B cell (primary cell): ENCODE measurements around the gene GSTT4. TPM values are rescaled to one million over a fixed set of nuclear protein-coding genes. Genes with fewer than 3 reads are reported as not detected.

Experiments used
- ATAC-seq: fragments of 200-7000 bp; cut with Tn5 transposase; one replicate; pipeline ENCODE4 v1.10.0; 2021; ENCODE audit warnings: low read depth, mild to moderate bottlenecking, moderate number of reproducible peaks, moderate library complexity
- CTCF ChIA-PET: fragments of 350-600 bp; sonication (Branson Sonifier 250); formaldehyde crosslinking; loops from one replicate; lab custom pipeline; 2021; ENCODE audit warnings: antibody characterized with exemption, inconsistent platforms; lab: Charles Lee
- POLR2A ChIA-PET: fragments of 350-600 bp; sonication (Branson Sonifier 250); formaldehyde crosslinking; loops from one replicate; lab custom pipeline; 2021; ENCODE audit warnings: antibody characterized with exemption; lab: Charles Lee
- DNase-seq: peaks from one replicate; pipeline ENCODE4 v3.0.0; 2013
- H2AFZ ChIP-seq: 2 replicates; pipeline ENCODE4 v1.6.1; 2012; ENCODE audit warnings: mild to moderate bottlenecking, low read depth, low read length; ENCODE audit not compliant: insufficient read depth, poor library complexity, severe bottlenecking
- H3K27ac ChIP-seq, 2 donors: 1 replicate in 1 of 2; 2 replicates in 1 of 2; pipeline ENCODE4 v1.5.1; 2012 to 2013; ENCODE audit warnings: low read length in 2 of 2, mild to moderate bottlenecking in 2 of 2, moderate library complexity in 1 of 2
- H3K27me3 ChIP-seq, 4 experiments: fragments of 200-600 bp in 1 of 4; sonication (generic) in 1 of 4; replicated peaks in 1 of 4; 1 replicate in 2 of 4; 2 replicates in 2 of 4; pipeline versions ENCODE4 v1.6.1 to v1.7.0; 2013 to 2016; ENCODE audit warnings: low read length in 3 of 4, mild to moderate bottlenecking in 2 of 4, mixed read lengths in 1 of 4, moderate library complexity in 1 of 4; ENCODE audit not compliant: insufficient read depth in 4 of 4, control insufficient read depth in 3 of 4; ENCODE audit errors: control extremely low read depth in 1 of 4
- H3K36me3 ChIP-seq, 2 experiments: replicated peaks in 1 of 2; 1 replicate in 1 of 2; 2 replicates in 1 of 2; pipeline versions ENCODE4 v1.6.1 to v1.7.1; 2013; ENCODE audit warnings: low read length in 1 of 2; ENCODE audit not compliant: insufficient read depth in 2 of 2, control insufficient read depth in 1 of 2; ENCODE audit errors: control extremely low read depth in 1 of 2, extremely low read depth in 1 of 2
- H3K4me1 ChIP-seq, 2 donors: fragments of 200-600 bp in 1 of 2; sonication (generic) in 1 of 2; 1 replicate in 1 of 2; 2 replicates in 1 of 2; pipeline versions ENCODE4 v1.5.1 to v1.6.1; 2013 to 2017; ENCODE audit warnings: low read length in 2 of 2; ENCODE audit not compliant: control insufficient read depth in 2 of 2, insufficient read depth in 2 of 2
- H3K4me2 ChIP-seq: replicated peaks from 2 replicates; pipeline ENCODE3; 2012; ENCODE audit warnings: mild to moderate bottlenecking, low read depth, low read length; ENCODE audit not compliant: poor library complexity, severe bottlenecking
- H3K4me3 ChIP-seq, 5 experiments: fragments of 200-600 bp in 1 of 5; sonication (generic) in 1 of 5; 1 replicate in 3 of 5; 2 replicates in 2 of 5; pipeline versions ENCODE4 v1.5.1 to v1.7.0; 2011 to 2016; ENCODE audit warnings: low read length in 4 of 5, mild to moderate bottlenecking in 4 of 5, low read depth in 2 of 5, control low read depth in 1 of 5, moderate library complexity in 1 of 5; ENCODE audit not compliant: insufficient read depth in 1 of 5; ENCODE audit errors: control extremely low read depth in 1 of 5, extremely low read depth in 1 of 5
- H3K79me2 ChIP-seq: fragments of 200-600 bp; sonication (generic); one replicate; pipeline ENCODE4 v1.6.0; 2016; ENCODE audit warnings: low read length; ENCODE audit not compliant: control insufficient read depth, insufficient read depth
- H3K9ac ChIP-seq: fragments of 200-600 bp; sonication (generic); 2 replicates; pipeline ENCODE4 v1.6.1; 2017; ENCODE audit warnings: mild to moderate bottlenecking, low read length, moderate library complexity
- H3K9me3 ChIP-seq, 3 donors: one replicate each; pipeline versions ENCODE4 v1.6.1 to v1.7.1; 2013; ENCODE audit warnings: low read length in 2 of 3; ENCODE audit not compliant: control insufficient read depth in 2 of 3, insufficient read depth in 1 of 3; ENCODE audit errors: control extremely low read depth in 1 of 3
- H4K20me1 ChIP-seq: 2 replicates; pipeline ENCODE4 v1.6.0; 2012; ENCODE audit warnings: mild to moderate bottlenecking, low read length; ENCODE audit not compliant: insufficient read depth, control insufficient read depth, poor library complexity, severe bottlenecking
- H3K27ac Mint-ChIP-seq: one replicate; pipeline ENCODE4 v1.8.0; 2021; ENCODE audit warnings: mixed read lengths
- H3K27me3 Mint-ChIP-seq: one replicate; pipeline ENCODE4 v1.8.0; 2021; ENCODE audit warnings: mixed read lengths
- H3K4me1 Mint-ChIP-seq: one replicate; pipeline ENCODE4 v1.8.0; 2021; ENCODE audit warnings: mixed read lengths
- H3K4me3 Mint-ChIP-seq: one replicate; pipeline ENCODE4 v1.8.0; 2021; ENCODE audit warnings: mixed read lengths
- H3K9me3 Mint-ChIP-seq: one replicate; pipeline ENCODE4 v1.8.0; 2022; ENCODE audit warnings: mixed read lengths; ENCODE audit not compliant: insufficient read depth
- CTCF ChIP-seq: fragments of 200-600 bp; IDR thresholded peaks from one replicate; pipeline ENCODE4 v1.8.0; 2022; ENCODE audit warnings: antibody characterized with exemption, mild to moderate bottlenecking
- EZH2 ChIP-seq: IDR thresholded peaks from 2 replicates; pipeline ENCODE4 v1.6.1; 2012; ENCODE audit warnings: borderline replicate concordance, low read depth, mild to moderate bottlenecking, moderate library complexity, low read length; ENCODE audit not compliant: insufficient read depth, poor library complexity, severe bottlenecking
- WGBS: methylation state at CpG from one replicate; pipeline ENCODE4 v1.1.5; 2013; ENCODE audit warnings: missing lambda C conversion rate; ENCODE audit not compliant: insufficient coverage; 5-methylcytosine and 5-hydroxymethylcytosine counted together
- intact Hi-C: fragments of 100-400 bp; cut with micrococcal nuclease; formaldehyde crosslinking; loops from one replicate; pipeline ENCODE4 v1.10.0; 2022
- polyA plus RNA-seq: library from polyadenylated mRNA; depleted of rRNA; stranded (reverse); fragments of >200 nt; gene quantifications from 2 replicates; pipeline ENCODE4 v1.2.3, GENCODE V29; 2012
- total RNA-seq, 2 donors: library from RNA; stranded (reverse); fragments of 120-200 nt in 1 of 2; gene quantifications; 1 replicate in 1 of 2; 2 replicates in 1 of 2; pipeline versions ENCODE4 v1.2.3 to v1.2.4, GENCODE V29; 2013 to 2022

GSTT4 gene
- total and polyA plus RNA-seq, 2 donors (not counting 1 experiment from before 2014, with no cell fraction given), result not detected

GRCh38 chr22:24010018-24010391 lies 4.8 kb upstream of the GSTT4 start:
- Mint-ChIP-seq H3K9me3 (no peaks in the 10 kb centered on the region), H3K27ac (peak overlapping the region; percentile 83), H3K4me1 (peaks cover 26% of the 10 kb centered on the region), H3K27me3 (no peaks in the 10 kb centered on the region), H3K4me3 (peak overlapping the region; percentile 72)
- Histone ChIP-seq H3K9me3 (peaks cover 0 to 3% (median 0%) of the 10 kb centered on the region in 3 donors), H3K27ac (no peak overlapping the region), H3K4me1 (peaks cover 7 to 18% of the 10 kb centered on the region in 2 donors), H3K4me2 (peak overlapping the region; percentile 83), H3K4me3 (no peak overlapping the region), H3K79me2 (peaks cover 12% of the 10 kb centered on the region), H3K27me3 (no peaks in the 10 kb centered on the region), H4K20me1 (no peaks in the 10 kb centered on the region), H3K9ac (no peak overlapping the region), H2AFZ (no peak overlapping the region), H3K36me3 (no peaks in the 10 kb centered on the region)
- no peak for DNase-seq
- ChIA-PET CTCF (interaction anchor here (1.7 to 3.8 kb wide), 3 partner anchors 59 to 165 kb away, joined by 4 to 27 read pairs (median 6); no protein-coding TSS in a partner anchor), POLR2A (no interaction called here)
- WGBS, result 90% methylated on average over 2 of the region's 2 CpGs
- ATAC-seq, result no peak
- TF ChIP-seq EZH2 (no peak), CTCF (no peak)
- intact Hi-C loops, result loop anchor here (2.0 to 10.0 kb wide), 2 partner anchors 225 to 261 kb away; partner anchors contain the start of genes SMARCB1 and SPECC1L

GRCh38 chr22:24009227-24010017 lies 4.2 kb upstream of the GSTT4 start:
- TF ChIP-seq CTCF (no peak), EZH2 (no peak)
- Mint-ChIP-seq H3K27me3 (no peaks in the 10 kb centered on the region), H3K4me3 (no peak overlapping the region), H3K27ac (no peak overlapping the region), H3K9me3 (no peaks in the 10 kb centered on the region), H3K4me1 (peaks cover 23% of the 10 kb centered on the region)
- H3K4me3 ChIP-seq, result no peak overlapping the region
- H3K4me2 ChIP-seq, result no peak overlapping the region
- ATAC-seq (no peak), DNase-seq (no peak)
- peaks cover 7 to 18% of the 10 kb centered on the region in 2 donors for H3K4me1 ChIP-seq
- ChIA-PET POLR2A (no interaction called here), CTCF (interaction anchor here (1.7 to 3.8 kb wide), 3 partner anchors 59 to 166 kb away, joined by 4 to 27 read pairs (median 6); no protein-coding TSS in a partner anchor)
- intact Hi-C loops, result loop anchor here (2.0 to 10.0 kb wide), 2 partner anchors 225 to 261 kb away; partner anchors contain the start of genes SMARCB1 and SPECC1L
- H3K9ac ChIP-seq, result no peak overlapping the region
- no peak overlapping the region for H3K27ac ChIP-seq
- no peak overlapping the region for H2AFZ ChIP-seq
- no peaks in the 10 kb centered on the region for H4K20me1 ChIP-seq
- peaks cover 12% of the 10 kb centered on the region for H3K79me2 ChIP-seq
- WGBS, result 93% methylated on average over 7 of the region's 7 CpGs
- no peaks in the 10 kb centered on the region for H3K27me3 ChIP-seq
- H3K9me3 ChIP-seq, result peaks cover 0 to 3% (median 0%) of the 10 kb centered on the region in 3 donors
- H3K36me3 ChIP-seq, result no peaks in the 10 kb centered on the region
